Heart left ventricle (tissue), 16 donors: ENCODE data around the gene PRKN. TPM values are rescaled to one million over a fixed set of nuclear protein-coding genes. Genes with fewer than 3 reads are reported as not detected.
A peak's percentile ranks its signal among the peaks of the same experiment; 100 is the strongest.

ENCODE experiments used
- ATAC-seq, 4 donors: fragments of 200-7000 bp; cut with Tn5 transposase; one replicate each; pipeline ENCODE4 v1.9.1; 2020 to 2022; ENCODE audit warnings: moderate library complexity in 4 of 4, mild to moderate bottlenecking in 3 of 4, moderate number of reproducible peaks in 1 of 4
- DNase-seq, 5 donors: peaks; one replicate each; pipeline ENCODE4 v3.0.0-alpha.2; 2020
- H3K27ac ChIP-seq, 12 donors: fragments of 200-600 bp; sonication (generic) in 4 of 12; one replicate each; pipeline versions ENCODE4 v1.5.0 to v1.8.0; 2016 to 2022; ENCODE audit warnings: mild to moderate bottlenecking in 2 of 12
- H3K27me3 ChIP-seq, 9 donors: fragments of 200-600 bp; sonication (generic) in 2 of 9; one replicate each; pipeline versions ENCODE4 v1.5.1 to v1.8.0; 2016 to 2022; ENCODE audit warnings: mild to moderate bottlenecking in 3 of 9
- H3K36me3 ChIP-seq, 9 donors: fragments of 200-600 bp; sonication (generic) in 2 of 9; one replicate each; pipeline versions ENCODE4 v1.5.0 to v1.8.0; 2018 to 2022; ENCODE audit warnings: mild to moderate bottlenecking in 2 of 9
- H3K4me1 ChIP-seq, 12 donors: fragments of 200-600 bp; sonication (generic) in 4 of 12; one replicate each; pipeline versions ENCODE4 v1.5.0 to v1.8.0; 2016 to 2022; ENCODE audit warnings: mild to moderate bottlenecking in 3 of 12
- H3K4me3 ChIP-seq, 12 donors: fragments of 200-600 bp; sonication (generic) in 4 of 12; one replicate each; pipeline versions ENCODE4 v1.5.0 to v1.8.0; 2017 to 2022; ENCODE audit warnings: mild to moderate bottlenecking in 9 of 12, moderate library complexity in 4 of 12
- H3K9me3 ChIP-seq, 12 donors: fragments of 200-600 bp; sonication (generic) in 4 of 12; one replicate each; pipeline versions ENCODE4 v1.5.0 to v1.8.0; 2016 to 2022; ENCODE audit warnings: mild to moderate bottlenecking in 1 of 12
- POLR2A ChIP-seq, 2 donors: fragments of 450-650 bp; IDR thresholded peaks; one replicate each; pipeline ENCODE4 v1.6.1; 2017; ENCODE audit warnings: antibody characterized with exemption in 2 of 2, mild to moderate bottlenecking in 2 of 2, moderate library complexity in 2 of 2
- WGBS, 4 donors: extraction: QIAGEN DNeasy Blood & Tissue Kit in 2 of 4; methylation state at CpG; one replicate each; pipeline versions ENCODE4 v1.1.5 to v1.1.7; 2013 to 2018; 5-methylcytosine and 5-hydroxymethylcytosine counted together
- intact Hi-C, 10 donors: fragments of 100-400 bp; cut with DNase I; formaldehyde crosslinking; loops; one replicate each; pipeline versions ENCODE4 v1.11.1 to v1.14.2; 2022
- polyA plus RNA-seq, 2 donors: library from polyadenylated mRNA; stranded (reverse); fragments of 200-250 nt; gene quantifications; one replicate each; pipeline ENCODE4 v1.2.3, GENCODE V29; 2013
- total RNA-seq, 9 donors: library from RNA; depleted of rRNA in 2 of 9; stranded (reverse); fragments of >200 nt in 2 of 9; fragmentation: NEBNext Ultra II Directional in 3 of 9; extraction: Animal tissue kit (Norgen Biotek cat#: 25700) in 3 of 9; gene quantifications; one replicate each; pipeline versions ENCODE4 v1.1.0 to v1.2.4, GENCODE V29; 2016 to 2023
- TF ChIP-seq, protein P1 (sequence below), 12 donors: fragments of 200-600 bp; sonication (generic) in 4 of 12; IDR thresholded peaks; one replicate each; pipeline versions ENCODE4 v1.5.0 to v1.8.0; 2018 to 2022; ENCODE audit warnings: antibody characterized with exemption in 12 of 12, mild to moderate bottlenecking in 5 of 12
- donor health status: ischemic (EF 13 %, LVEDD 7.1; RV severe dilation, severe dysfunction).
- donor health status: healthy with polysubstance abuse.
- donor health status: DM: no; HTN: yes; CAD: no.
- donor health status: DM: no; HTN: no; CAD: no.
- donor health status: ischemic (EF 25% LVEDD 6.9; RV normal size, moderate dysfunction).
- donor health status: ischemic (EF 25% LVEDD 5.7; RV mildly dilated, moderate dysfunction).
- donor health status: healthy.
- donor health status: DM: yes; HTN: yes; CAD: no.
- donor health status: ischemic (EF 35%, LVEDD 5.7; RV mildly dilated, moderate dysfunction).
- donor health status: nonischemic (EF 11% LVEDD 7.7; RV severe dilation, severe dysfunction).
- donor health status: DM: yes; HTN: yes; CAD: no.
- donor health status: PGD.
- donor health status: ischemic (EF 29% LVEDD 5.4; RV normal size, mild dysfunction).
- donor health status: nonischemic (EF 23%, LVEDD 6.1; RV moderate dilation, normal function).

The PRKN gene
- total and polyA plus RNA-seq, 11 donors: 3.4 to 32.5 (median 21.2) TPM

DNA sequence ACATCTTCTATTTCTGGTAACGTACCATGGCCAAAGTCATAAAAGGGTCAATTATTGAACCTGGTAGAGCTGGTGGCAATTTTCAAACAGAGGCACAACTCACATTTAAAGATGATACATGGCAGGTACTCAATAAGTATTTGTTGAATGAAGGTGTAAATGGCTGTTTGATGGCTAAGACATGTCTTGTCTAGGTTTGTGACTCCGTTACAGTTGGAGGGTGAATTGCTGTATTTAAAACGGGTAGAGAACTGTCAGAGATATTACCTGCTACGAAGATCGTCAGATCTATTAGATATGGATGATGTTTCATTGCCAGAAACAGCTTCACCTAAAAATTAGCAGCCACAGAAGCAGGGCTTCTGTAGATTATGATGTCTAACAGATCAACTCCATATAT is 601.9 kb downstream of the PRKN start:
- ATAC-seq (no peak), DNase-seq (no peak)
- intact Hi-C loops: no loop called here
- Histone ChIP-seq H3K9me3 (peaks cover 0 to 9% (median 0%) of the 10 kb centered on the region in 12 donors), H3K4me1 (peaks cover 0 to 6% (median 0%) of the 10 kb centered on the region in 12 donors), H3K4me3 (no peak overlapping the region), H3K27ac (no peak overlapping the region), H3K36me3 (no peaks in the 10 kb centered on the region), H3K27me3 (no peaks in the 10 kb centered on the region)
- 83 to 95% (median 90%) methylated on average over 5 of the region's 5 CpGs for WGBS, 4 donors
- TF ChIP-seq, protein P1, sequence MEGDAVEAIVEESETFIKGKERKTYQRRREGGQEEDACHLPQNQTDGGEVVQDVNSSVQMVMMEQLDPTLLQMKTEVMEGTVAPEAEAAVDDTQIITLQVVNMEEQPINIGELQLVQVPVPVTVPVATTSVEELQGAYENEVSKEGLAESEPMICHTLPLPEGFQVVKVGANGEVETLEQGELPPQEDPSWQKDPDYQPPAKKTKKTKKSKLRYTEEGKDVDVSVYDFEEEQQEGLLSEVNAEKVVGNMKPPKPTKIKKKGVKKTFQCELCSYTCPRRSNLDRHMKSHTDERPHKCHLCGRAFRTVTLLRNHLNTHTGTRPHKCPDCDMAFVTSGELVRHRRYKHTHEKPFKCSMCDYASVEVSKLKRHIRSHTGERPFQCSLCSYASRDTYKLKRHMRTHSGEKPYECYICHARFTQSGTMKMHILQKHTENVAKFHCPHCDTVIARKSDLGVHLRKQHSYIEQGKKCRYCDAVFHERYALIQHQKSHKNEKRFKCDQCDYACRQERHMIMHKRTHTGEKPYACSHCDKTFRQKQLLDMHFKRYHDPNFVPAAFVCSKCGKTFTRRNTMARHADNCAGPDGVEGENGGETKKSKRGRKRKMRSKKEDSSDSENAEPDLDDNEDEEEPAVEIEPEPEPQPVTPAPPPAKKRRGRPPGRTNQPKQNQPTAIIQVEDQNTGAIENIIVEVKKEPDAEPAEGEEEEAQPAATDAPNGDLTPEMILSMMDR (IDR thresholded peaks at IDR 0.05): no peak
- TF ChIP-seq POLR2A (IDR thresholded peaks at IDR 0.05): no peak

DNA sequence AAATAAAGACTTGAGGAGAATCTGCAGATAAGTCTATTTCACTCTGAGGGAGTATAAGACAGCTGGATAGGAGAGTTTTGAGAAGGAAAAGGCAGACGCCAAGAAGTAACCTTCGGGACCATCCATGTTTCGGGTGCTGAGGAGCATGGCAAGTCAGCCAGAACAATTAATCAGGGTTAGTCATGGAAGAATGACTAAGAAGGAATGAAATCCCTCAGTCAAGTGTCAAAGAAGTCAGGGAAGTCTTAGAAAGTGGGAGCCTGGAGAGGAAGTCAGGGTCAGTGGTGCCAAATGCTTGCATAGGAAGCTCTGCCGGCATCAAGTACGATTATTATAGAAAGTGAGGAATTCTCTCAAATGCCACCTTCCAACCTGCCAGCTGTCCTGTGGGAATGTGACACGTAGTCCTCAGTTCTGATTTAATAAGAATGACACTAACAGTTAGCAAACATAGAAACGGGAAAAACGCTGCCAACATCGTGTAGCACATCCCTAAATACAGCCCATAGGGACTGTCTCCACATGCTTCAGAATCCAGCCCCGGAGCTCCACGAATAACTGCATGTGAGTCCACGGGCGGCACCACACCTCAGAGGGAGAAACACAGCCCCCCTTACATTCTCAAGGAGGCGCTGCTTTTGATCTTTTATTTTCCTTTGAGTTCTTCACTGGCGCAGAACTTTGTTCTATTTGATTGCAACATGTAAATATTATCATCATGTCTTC is 602.7 kb downstream of the PRKN start:
- H3K27ac ChIP-seq: peak overlapping the region in 1 of 12 donors; percentile 27
- TF ChIP-seq, protein P1 (IDR thresholded peaks at IDR 0.05): no peak
- TF ChIP-seq POLR2A (IDR thresholded peaks at IDR 0.05): no peak
- no peaks in the 10 kb centered on the region for H3K36me3 ChIP-seq
- intact Hi-C loops: no loop called here
- 76 to 82% (median 77%) methylated on average over 15 of the region's 15 CpGs for WGBS, 4 donors
- DNase-seq: no peak
- peaks cover 0 to 12% (median 0%) of the 10 kb centered on the region in 12 donors for H3K4me1 ChIP-seq
- H3K27me3 ChIP-seq: no peaks in the 10 kb centered on the region
- H3K4me3 ChIP-seq: no peak overlapping the region
- H3K9me3 ChIP-seq: peaks cover 0 to 9% (median 0%) of the 10 kb centered on the region in 12 donors
- peak in 1 of 4 donors; percentile 72 for ATAC-seq

DNA sequence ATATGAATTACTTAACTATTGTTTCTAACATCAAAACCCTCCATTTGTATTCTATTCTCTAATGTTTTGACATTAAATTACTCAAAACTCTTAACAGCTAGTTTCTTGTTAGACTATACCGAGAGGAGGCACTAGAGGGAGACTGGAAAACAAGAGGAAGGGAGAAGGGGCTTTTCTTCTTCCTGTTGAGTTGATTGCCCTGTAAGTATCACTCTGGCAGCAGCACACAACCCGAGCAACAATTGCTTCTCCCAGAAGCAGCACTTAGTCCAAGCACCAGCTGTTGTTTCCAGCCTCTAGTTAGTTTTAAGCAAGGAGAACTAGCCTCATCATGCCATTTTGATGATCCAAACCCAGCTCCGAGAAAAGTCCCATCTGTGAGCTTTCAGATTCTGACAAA is 603.8 kb downstream of the PRKN start:
- DNase-seq (peak in 3 of 5 donors; percentile 16 to 33 (median 28)), ATAC-seq (peak in 2 of 4 donors; percentile 47 to 66)
- peaks cover 0 to 9% (median 0%) of the 10 kb centered on the region in 12 donors for H3K9me3 ChIP-seq
- peak overlapping the region in 2 of 12 donors; percentile 17 to 22 for H3K4me3 ChIP-seq
- 43 to 51% (median 49%) methylated on average over 3 of the region's 3 CpGs for WGBS, 4 donors
- H3K4me1 ChIP-seq: peaks cover 0 to 22% (median 5%) of the 10 kb centered on the region in 12 donors
- TF ChIP-seq POLR2A (IDR thresholded peaks at IDR 0.05): no peak
- TF ChIP-seq, protein P1 (IDR thresholded peaks at IDR 0.05): peak in 8 of 12 donors; percentile 9 to 45 (median 23)
- H3K27ac ChIP-seq: peak overlapping the region in 4 of 12 donors; percentile 4 to 27 (median 18)
- intact Hi-C loops: no loop called here
- no peaks in the 10 kb centered on the region for H3K36me3 ChIP-seq
- H3K27me3 ChIP-seq: no peaks in the 10 kb centered on the region

DNA sequence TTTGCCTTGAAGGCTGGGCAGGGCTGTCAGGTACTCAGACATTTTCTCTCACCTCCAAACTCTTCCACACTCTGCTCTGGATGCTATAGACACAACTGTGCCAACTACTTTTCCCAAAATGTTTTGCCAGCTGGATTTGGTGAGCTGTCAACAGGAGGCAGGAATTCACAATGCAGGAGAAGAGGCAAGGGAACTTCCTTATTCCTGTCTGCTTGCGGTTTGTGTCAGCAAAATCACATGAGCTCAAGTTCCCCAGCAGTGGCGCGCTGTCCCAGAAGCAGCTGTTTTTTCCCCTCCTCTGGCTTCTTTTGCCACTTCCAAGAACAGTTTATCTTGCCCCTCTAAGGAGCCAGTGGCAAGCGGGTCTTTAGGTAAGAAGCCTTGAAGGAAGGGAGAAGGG is 608.2 kb downstream of the PRKN start:
- DNase-seq: peak; percentile 28 to 65 (median 36)
- H3K9me3 ChIP-seq: no peaks in the 10 kb centered on the region
- H3K4me1 ChIP-seq: peaks cover 0 to 22% (median 5%) of the 10 kb centered on the region in 12 donors
- 37 to 56% (median 52%) methylated on average over 4 of the region's 4 CpGs for WGBS, 4 donors
- intact Hi-C loops: no loop called here
- H3K27me3 ChIP-seq: no peaks in the 10 kb centered on the region
- no peak overlapping the region for H3K4me3 ChIP-seq
- no peak for TF ChIP-seq POLR2A (IDR thresholded peaks at IDR 0.05)
- TF ChIP-seq, protein P1 (IDR thresholded peaks at IDR 0.05): no peak
- no peaks in the 10 kb centered on the region for H3K36me3 ChIP-seq
- peak in 3 of 4 donors; percentile 67 to 71 (median 69) for ATAC-seq
- H3K27ac ChIP-seq: peak overlapping the region in 2 of 12 donors; percentile 19 to 74
